B cell (primary cell): ENCODE data around the gene AOPEP. TPM values are rescaled to one million over a fixed set of nuclear protein-coding genes. Genes with fewer than 3 reads are reported as not detected.

Experiments
- ATAC-seq: fragments of 200-7000 bp; cut with Tn5 transposase; one replicate; pipeline ENCODE4 v1.10.0; 2021; ENCODE audit warnings: low read depth, mild to moderate bottlenecking, moderate number of reproducible peaks, moderate library complexity
- CTCF ChIA-PET: fragments of 350-600 bp; sonication (Branson Sonifier 250); formaldehyde crosslinking; loops from one replicate; lab custom pipeline; 2021; ENCODE audit warnings: antibody characterized with exemption, inconsistent platforms; lab: Charles Lee
- POLR2A ChIA-PET: fragments of 350-600 bp; sonication (Branson Sonifier 250); formaldehyde crosslinking; loops from one replicate; lab custom pipeline; 2021; ENCODE audit warnings: antibody characterized with exemption; lab: Charles Lee
- DNase-seq: peaks from one replicate; pipeline ENCODE4 v3.0.0; 2013
- H2AFZ ChIP-seq: 2 replicates; pipeline ENCODE4 v1.6.1; 2012; ENCODE audit warnings: mild to moderate bottlenecking, low read depth, low read length; ENCODE audit not compliant: insufficient read depth, poor library complexity, severe bottlenecking
- H3K27ac ChIP-seq, 2 donors: 1 replicate in 1 of 2; 2 replicates in 1 of 2; pipeline ENCODE4 v1.5.1; 2012 to 2013; ENCODE audit warnings: low read length in 2 of 2, mild to moderate bottlenecking in 2 of 2, moderate library complexity in 1 of 2
- H3K27me3 ChIP-seq, 4 experiments: fragments of 200-600 bp in 1 of 4; sonication (generic) in 1 of 4; replicated peaks in 1 of 4; 1 replicate in 2 of 4; 2 replicates in 2 of 4; pipeline versions ENCODE4 v1.6.1 to v1.7.0; 2013 to 2016; ENCODE audit warnings: low read length in 3 of 4, mild to moderate bottlenecking in 2 of 4, mixed read lengths in 1 of 4, moderate library complexity in 1 of 4; ENCODE audit not compliant: insufficient read depth in 4 of 4, control insufficient read depth in 3 of 4; ENCODE audit errors: control extremely low read depth in 1 of 4
- H3K36me3 ChIP-seq, 2 experiments: replicated peaks in 1 of 2; 1 replicate in 1 of 2; 2 replicates in 1 of 2; pipeline versions ENCODE4 v1.6.1 to v1.7.1; 2013; ENCODE audit warnings: low read length in 1 of 2; ENCODE audit not compliant: insufficient read depth in 2 of 2, control insufficient read depth in 1 of 2; ENCODE audit errors: control extremely low read depth in 1 of 2, extremely low read depth in 1 of 2
- H3K4me1 ChIP-seq, 2 donors: fragments of 200-600 bp in 1 of 2; sonication (generic) in 1 of 2; 1 replicate in 1 of 2; 2 replicates in 1 of 2; pipeline versions ENCODE4 v1.5.1 to v1.6.1; 2013 to 2017; ENCODE audit warnings: low read length in 2 of 2; ENCODE audit not compliant: control insufficient read depth in 2 of 2, insufficient read depth in 2 of 2
- H3K4me2 ChIP-seq: replicated peaks from 2 replicates; pipeline ENCODE3; 2012; ENCODE audit warnings: mild to moderate bottlenecking, low read depth, low read length; ENCODE audit not compliant: poor library complexity, severe bottlenecking
- H3K4me3 ChIP-seq, 5 experiments: fragments of 200-600 bp in 1 of 5; sonication (generic) in 1 of 5; 1 replicate in 3 of 5; 2 replicates in 2 of 5; pipeline versions ENCODE4 v1.5.1 to v1.7.0; 2011 to 2016; ENCODE audit warnings: low read length in 4 of 5, mild to moderate bottlenecking in 4 of 5, low read depth in 2 of 5, control low read depth in 1 of 5, moderate library complexity in 1 of 5; ENCODE audit not compliant: insufficient read depth in 1 of 5; ENCODE audit errors: control extremely low read depth in 1 of 5, extremely low read depth in 1 of 5
- H3K79me2 ChIP-seq: fragments of 200-600 bp; sonication (generic); one replicate; pipeline ENCODE4 v1.6.0; 2016; ENCODE audit warnings: low read length; ENCODE audit not compliant: control insufficient read depth, insufficient read depth
- H3K9ac ChIP-seq: fragments of 200-600 bp; sonication (generic); 2 replicates; pipeline ENCODE4 v1.6.1; 2017; ENCODE audit warnings: mild to moderate bottlenecking, low read length, moderate library complexity
- H3K9me3 ChIP-seq, 3 donors: one replicate each; pipeline versions ENCODE4 v1.6.1 to v1.7.1; 2013; ENCODE audit warnings: low read length in 2 of 3; ENCODE audit not compliant: control insufficient read depth in 2 of 3, insufficient read depth in 1 of 3; ENCODE audit errors: control extremely low read depth in 1 of 3
- H4K20me1 ChIP-seq: 2 replicates; pipeline ENCODE4 v1.6.0; 2012; ENCODE audit warnings: mild to moderate bottlenecking, low read length; ENCODE audit not compliant: insufficient read depth, control insufficient read depth, poor library complexity, severe bottlenecking
- H3K27ac Mint-ChIP-seq: one replicate; pipeline ENCODE4 v1.8.0; 2021; ENCODE audit warnings: mixed read lengths
- H3K27me3 Mint-ChIP-seq: one replicate; pipeline ENCODE4 v1.8.0; 2021; ENCODE audit warnings: mixed read lengths
- H3K4me1 Mint-ChIP-seq: one replicate; pipeline ENCODE4 v1.8.0; 2021; ENCODE audit warnings: mixed read lengths
- H3K4me3 Mint-ChIP-seq: one replicate; pipeline ENCODE4 v1.8.0; 2021; ENCODE audit warnings: mixed read lengths
- H3K9me3 Mint-ChIP-seq: one replicate; pipeline ENCODE4 v1.8.0; 2022; ENCODE audit warnings: mixed read lengths; ENCODE audit not compliant: insufficient read depth
- CTCF ChIP-seq: fragments of 200-600 bp; IDR thresholded peaks from one replicate; pipeline ENCODE4 v1.8.0; 2022; ENCODE audit warnings: antibody characterized with exemption, mild to moderate bottlenecking
- EZH2 ChIP-seq: IDR thresholded peaks from 2 replicates; pipeline ENCODE4 v1.6.1; 2012; ENCODE audit warnings: borderline replicate concordance, low read depth, mild to moderate bottlenecking, moderate library complexity, low read length; ENCODE audit not compliant: insufficient read depth, poor library complexity, severe bottlenecking
- WGBS: methylation state at CpG from one replicate; pipeline ENCODE4 v1.1.5; 2013; ENCODE audit warnings: missing lambda C conversion rate; ENCODE audit not compliant: insufficient coverage; 5-methylcytosine and 5-hydroxymethylcytosine counted together
- intact Hi-C: fragments of 100-400 bp; cut with micrococcal nuclease; formaldehyde crosslinking; loops from one replicate; pipeline ENCODE4 v1.10.0; 2022
- polyA plus RNA-seq: library from polyadenylated mRNA; depleted of rRNA; stranded (reverse); fragments of >200 nt; gene quantifications from 2 replicates; pipeline ENCODE4 v1.2.3, GENCODE V29; 2012
- total RNA-seq, 2 donors: library from RNA; stranded (reverse); fragments of 120-200 nt in 1 of 2; gene quantifications; 1 replicate in 1 of 2; 2 replicates in 1 of 2; pipeline versions ENCODE4 v1.2.3 to v1.2.4, GENCODE V29; 2013 to 2022

The AOPEP gene
- total and polyA plus RNA-seq, 2 donors (not counting 1 experiment from before 2014, with no cell fraction given) = 5.1 to 35.8 TPM

GRCh38 chr9:94804316-94804715 is 77.8 kb downstream of the AOPEP start:
- peaks cover 16% of the 10 kb centered on the region for H3K4me1 Mint-ChIP-seq
- ATAC-seq (no peak), DNase-seq (no peak)
- Histone ChIP-seq H2AFZ (no peak overlapping the region), H3K4me3 (no peak overlapping the region), H3K4me2 (no peak overlapping the region), H3K4me1 (peaks cover 5% of the 10 kb centered on the region in 2 donors), H3K79me2 (no peaks in the 10 kb centered on the region), H4K20me1 (no peaks in the 10 kb centered on the region), H3K27ac (no peak overlapping the region), H3K9me3 (no peaks in the 10 kb centered on the region), H3K27me3 (no peaks in the 10 kb centered on the region), H3K36me3 (peaks cover 0 to 14% of the 10 kb centered on the region in 2 experiments), H3K9ac (no peak overlapping the region)
- 100% methylated on average over 2 of the region's 5 CpGs for WGBS
- POLR2A ChIA-PET = no interaction called here
- H3K4me3 Mint-ChIP-seq = no peak overlapping the region
- TF ChIP-seq EZH2 (no peak), CTCF (no peak)
- H3K27me3 Mint-ChIP-seq = no peaks in the 10 kb centered on the region
- H3K9me3 Mint-ChIP-seq = no peaks in the 10 kb centered on the region
- H3K27ac Mint-ChIP-seq = no peak overlapping the region
- CTCF ChIA-PET = interaction anchor here (0.7 kb wide), 1 partner anchor 363 kb away, joined by 5 read pairs; no protein-coding TSS in a partner anchor
- intact Hi-C loops = no loop called here

- intact Hi-C loops = no loop called here
- Histone ChIP-seq H3K27me3 (no peaks in the 10 kb centered on the region), H3K4me1 (peaks cover 5% of the 10 kb centered on the region in 2 donors), H3K79me2 (no peaks in the 10 kb centered on the region), H3K9ac (no peak overlapping the region), H3K4me2 (no peak overlapping the region), H2AFZ (no peak overlapping the region), H3K27ac (no peak overlapping the region), H3K36me3 (peaks cover 0 to 14% of the 10 kb centered on the region in 2 experiments), H4K20me1 (no peaks in the 10 kb centered on the region), H3K4me3 (no peak overlapping the region), H3K9me3 (no peaks in the 10 kb centered on the region)
- no peak for DNase-seq
- Mint-ChIP-seq H3K27me3 (no peaks in the 10 kb centered on the region), H3K27ac (no peak overlapping the region), H3K4me3 (no peak overlapping the region), H3K4me1 (peaks cover 16% of the 10 kb centered on the region), H3K9me3 (no peaks in the 10 kb centered on the region)
- ATAC-seq = no peak
- TF ChIP-seq CTCF (no peak), EZH2 (no peak)
- POLR2A ChIA-PET = no interaction called here
- CTCF ChIA-PET = interaction anchor here (0.7 kb wide), 1 partner anchor 362 kb away, joined by 5 read pairs; no protein-coding TSS in a partner anchor
- WGBS = 100% methylated on average over 2 of the region's 8 CpGs
Measured at GRCh38 chr9:94805051-94805489, 78.6 kb downstream of the AOPEP start.
